Gastrocnemius medialis (tissue), 4 donors: ENCODE data around the gene IGFALS. TPM values are rescaled to one million over a fixed set of nuclear protein-coding genes. Genes with fewer than 3 reads are reported as not detected.
A peak's percentile ranks its signal among the peaks of the same experiment; 100 is the strongest.

Experiments
- ATAC-seq, 2 donors: fragments of 150-250 bp; one replicate each; pipeline ENCODE4 v1.9.1; 2016
- DNase-seq, 2 donors: peaks; one replicate each; pipeline ENCODE4 v3.0.0-alpha.2; 2019
- H3K27ac ChIP-seq, 4 donors: fragments of 200-600 bp; sonication (generic); 1 replicate in 1 of 4; 2 replicates in 3 of 4; pipeline ENCODE4 v1.5.1; 2016 to 2018; ENCODE audit warnings: mild to moderate bottlenecking in 2 of 4, moderate library complexity in 1 of 4
- H3K27me3 ChIP-seq, 3 donors: fragments of 200-600 bp; sonication (generic) in 2 of 3; 1 replicate in 1 of 3; 2 replicates in 2 of 3; pipeline versions ENCODE4 v1.5.1 to v1.6.0; 2016 to 2019; ENCODE audit warnings: mild to moderate bottlenecking in 1 of 3, moderate library complexity in 1 of 3
- H3K36me3 ChIP-seq, 2 donors: fragments of 200-600 bp; sonication (generic) in 1 of 2; one replicate each; pipeline ENCODE4 v1.5.1; 2017 to 2018
- H3K4me1 ChIP-seq, 2 donors: fragments of 200-600 bp; sonication (generic) in 1 of 2; one replicate each; pipeline ENCODE4 v1.5.1; 2016 to 2017; ENCODE audit warnings: mild to moderate bottlenecking in 2 of 2
- H3K4me3 ChIP-seq, 4 donors: fragments of 200-600 bp; sonication (generic) in 3 of 4; 1 replicate in 1 of 4; 2 replicates in 3 of 4; pipeline ENCODE4 v1.5.1; 2016 to 2019; ENCODE audit warnings: mild to moderate bottlenecking in 2 of 4
- H3K9me3 ChIP-seq, 3 donors: fragments of 200-600 bp; sonication (generic) in 2 of 3; 1 replicate in 1 of 3; 2 replicates in 2 of 3; pipeline ENCODE4 v1.5.1; 2016 to 2019
- POLR2A ChIP-seq, 2 donors: fragments of 450-650 bp; IDR thresholded peaks; one replicate each; pipeline ENCODE4 v1.6.1; 2017; ENCODE audit warnings: antibody characterized with exemption in 2 of 2, mild to moderate bottlenecking in 2 of 2, moderate library complexity in 2 of 2
- in situ Hi-C, 4 donors: fragments of 200-750 bp; cut with MboI; loops; one replicate each; pipeline versions ENCODE4 v1.15.0 to v1.8.0; 2017; ENCODE audit warnings: low sequenced_read_pairs in 4 of 4
- intact Hi-C: fragments of 100-400 bp; cut with DNase I; formaldehyde crosslinking; loops from one replicate; pipeline ENCODE4 v1.15.1; 2023; ENCODE audit warnings: low total_unique reads
- total RNA-seq, 4 donors: library from RNA; depleted of rRNA; stranded (reverse); fragments of >200 nt; gene quantifications; one replicate each; pipeline versions ENCODE4 v1.1.0 to v1.2.3, GENCODE V29; 2016
- TF ChIP-seq, protein P1 (sequence below), 5 experiments: fragments of 450-650 bp in 3 of 5; fragments of 200-600 bp in 2 of 5; sonication (generic) in 2 of 5; IDR thresholded peaks in 4 of 5; conservative IDR thresholded peaks in 1 of 5; 1 replicate in 4 of 5; 2 replicates in 1 of 5; pipeline ENCODE4 v1.5.1; 2016 to 2019; ENCODE audit warnings: antibody characterized with exemption in 5 of 5, mild to moderate bottlenecking in 3 of 5, moderate library complexity in 3 of 5

Gene IGFALS
- total RNA-seq, 4 donors from 2014 or later, result 0.20 to 0.22 TPM; not detected in 2

DNA sequence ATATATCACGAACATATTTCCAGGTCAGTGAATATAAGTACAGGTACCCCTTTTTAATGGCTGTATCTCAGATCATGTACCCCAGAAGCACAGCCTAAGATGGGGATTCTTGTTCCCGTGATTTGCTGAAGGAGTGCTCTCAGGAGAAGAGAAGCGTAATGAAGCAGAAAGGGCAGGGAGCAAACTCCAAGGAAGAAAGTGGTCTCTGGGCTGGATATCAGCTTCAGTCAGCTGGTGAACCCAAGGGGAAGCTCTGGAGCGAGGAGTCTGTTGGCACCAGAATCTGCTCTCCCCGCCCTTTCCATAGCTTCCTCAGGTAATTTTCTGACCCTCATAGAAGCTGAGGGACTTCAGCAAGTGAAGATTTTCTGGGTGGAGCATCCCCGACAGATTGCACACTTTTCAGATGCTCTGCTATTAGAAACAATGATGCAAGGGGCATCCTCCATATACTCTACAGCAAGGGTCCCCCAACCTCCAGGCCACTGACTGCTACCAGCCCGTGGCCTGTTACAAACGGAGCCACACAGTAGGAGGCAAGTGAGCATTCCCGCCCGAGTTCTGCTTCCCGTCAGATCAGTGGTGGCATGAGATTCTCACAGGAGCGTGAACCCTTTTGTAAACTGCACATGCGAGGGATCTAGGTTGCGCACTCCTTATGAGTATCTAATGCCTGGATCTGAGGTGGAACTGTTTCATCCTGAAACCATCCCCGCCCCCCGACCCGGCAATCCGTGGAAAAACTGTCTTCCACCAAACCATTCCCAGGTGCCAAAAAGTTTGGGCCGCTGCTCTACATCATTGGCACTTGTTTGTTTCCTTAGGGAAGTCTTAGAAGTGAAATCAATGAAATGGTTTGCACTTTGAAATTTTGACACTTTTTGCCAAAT, 37.9 kb upstream of the IGFALS start:
- no peak overlapping the region for H3K4me3 ChIP-seq
- DNase-seq (no peak), ATAC-seq (no peak)
- H3K27ac ChIP-seq, result no peak overlapping the region
- TF ChIP-seq, protein P1, sequence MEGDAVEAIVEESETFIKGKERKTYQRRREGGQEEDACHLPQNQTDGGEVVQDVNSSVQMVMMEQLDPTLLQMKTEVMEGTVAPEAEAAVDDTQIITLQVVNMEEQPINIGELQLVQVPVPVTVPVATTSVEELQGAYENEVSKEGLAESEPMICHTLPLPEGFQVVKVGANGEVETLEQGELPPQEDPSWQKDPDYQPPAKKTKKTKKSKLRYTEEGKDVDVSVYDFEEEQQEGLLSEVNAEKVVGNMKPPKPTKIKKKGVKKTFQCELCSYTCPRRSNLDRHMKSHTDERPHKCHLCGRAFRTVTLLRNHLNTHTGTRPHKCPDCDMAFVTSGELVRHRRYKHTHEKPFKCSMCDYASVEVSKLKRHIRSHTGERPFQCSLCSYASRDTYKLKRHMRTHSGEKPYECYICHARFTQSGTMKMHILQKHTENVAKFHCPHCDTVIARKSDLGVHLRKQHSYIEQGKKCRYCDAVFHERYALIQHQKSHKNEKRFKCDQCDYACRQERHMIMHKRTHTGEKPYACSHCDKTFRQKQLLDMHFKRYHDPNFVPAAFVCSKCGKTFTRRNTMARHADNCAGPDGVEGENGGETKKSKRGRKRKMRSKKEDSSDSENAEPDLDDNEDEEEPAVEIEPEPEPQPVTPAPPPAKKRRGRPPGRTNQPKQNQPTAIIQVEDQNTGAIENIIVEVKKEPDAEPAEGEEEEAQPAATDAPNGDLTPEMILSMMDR (IDR thresholded peaks at IDR 0.05 in 4 of 5, conservative IDR thresholded peaks at IDR 0.05 in 1 of 5), result no peak
- no peak for TF ChIP-seq POLR2A (IDR thresholded peaks at IDR 0.05)
- H3K9me3 ChIP-seq, result no peaks in the 10 kb centered on the region
- intact Hi-C loops (no loop called here), in situ Hi-C loops (no loop called here)
- peaks cover 31% of the 10 kb centered on the region in 2 donors for H3K4me1 ChIP-seq
- no peaks in the 10 kb centered on the region for H3K27me3 ChIP-seq
- no peaks in the 10 kb centered on the region for H3K36me3 ChIP-seq

DNA sequence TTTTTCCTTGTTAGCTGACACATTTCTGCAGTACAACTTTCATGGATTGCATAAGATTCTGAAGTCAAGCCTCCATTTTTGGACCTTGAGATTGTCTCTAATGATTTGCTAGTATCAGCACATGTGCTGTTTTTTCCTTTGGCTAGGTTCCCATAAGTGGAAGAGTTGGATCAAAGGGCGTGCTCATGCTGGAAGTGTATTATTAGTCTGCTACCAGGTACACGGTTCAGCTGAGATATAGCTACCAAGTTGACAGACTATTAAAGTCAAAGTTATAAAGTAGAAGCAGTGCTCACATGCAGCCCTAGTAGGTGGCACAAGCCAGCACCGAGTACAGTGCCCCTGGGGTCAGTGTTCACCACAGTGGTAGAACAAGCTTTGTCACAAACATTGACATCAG, 36.7 kb upstream of the IGFALS start:
- no peak overlapping the region for H3K4me3 ChIP-seq
- no peak for TF ChIP-seq POLR2A (IDR thresholded peaks at IDR 0.05)
- TF ChIP-seq, protein P1 (IDR thresholded peaks at IDR 0.05 in 4 of 5, conservative IDR thresholded peaks at IDR 0.05 in 1 of 5), result no peak
- H3K36me3 ChIP-seq, result no peaks in the 10 kb centered on the region
- in situ Hi-C loops, result no loop called here
- no peaks in the 10 kb centered on the region for H3K27me3 ChIP-seq
- H3K27ac ChIP-seq, result no peak overlapping the region
- H3K4me1 ChIP-seq, result peaks cover 37 to 38% of the 10 kb centered on the region in 2 donors
- no peak for ATAC-seq
- H3K9me3 ChIP-seq, result no peaks in the 10 kb centered on the region
- intact Hi-C loops, result no loop called here
- no peak for DNase-seq

DNA sequence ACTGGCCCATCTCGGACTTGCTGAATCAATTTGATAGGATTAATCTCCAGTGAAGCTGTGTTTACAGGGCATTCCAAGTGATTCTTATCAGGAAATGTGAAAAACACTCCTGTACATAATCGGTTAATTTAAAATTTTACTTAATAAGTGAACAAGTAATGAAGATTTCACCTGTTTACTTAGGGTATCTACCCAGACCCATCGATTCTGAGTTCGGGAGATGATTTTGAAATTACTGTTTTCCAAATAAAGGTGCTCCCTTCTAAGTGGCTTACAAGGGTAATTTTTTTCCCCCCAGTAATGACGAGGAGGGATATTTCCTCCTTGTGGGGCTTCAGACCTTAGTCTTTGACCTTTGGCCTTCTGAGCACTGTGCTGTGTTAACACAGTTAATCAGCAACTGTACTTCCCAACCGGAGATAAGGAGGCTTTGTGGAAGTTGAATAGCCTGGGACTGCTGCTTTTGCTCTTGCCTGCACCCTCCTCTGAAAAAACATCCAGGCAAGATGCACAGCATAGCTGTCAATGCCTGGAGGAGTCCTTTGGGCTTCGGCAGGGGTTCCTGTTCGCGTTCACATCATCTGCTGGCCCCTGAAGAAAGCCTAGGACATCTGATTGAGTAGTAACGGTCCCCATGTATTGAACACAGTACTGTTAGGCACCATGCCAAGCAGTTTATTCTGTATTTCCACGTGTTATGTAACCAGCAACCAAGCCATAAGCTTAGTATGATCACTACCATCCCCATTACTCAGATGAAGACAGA, 35.3 kb upstream of the IGFALS start:
- ATAC-seq (no peak), DNase-seq (no peak)
- Histone ChIP-seq H3K27ac (no peak overlapping the region), H3K9me3 (no peaks in the 10 kb centered on the region), H3K27me3 (no peaks in the 10 kb centered on the region), H3K36me3 (no peaks in the 10 kb centered on the region), H3K4me1 (peaks cover 51 to 52% of the 10 kb centered on the region in 2 donors), H3K4me3 (peak overlapping the region in 1 of 4 donors; percentile 99)
- in situ Hi-C loops (no loop called here), intact Hi-C loops (loop anchor here (5.0 kb wide), 2 partner anchors 407 to 438 kb away; partner anchors contain the start of genes RNPS1 and UQCC4)
- TF ChIP-seq POLR2A (IDR thresholded peaks at IDR 0.05), result no peak
- TF ChIP-seq, protein P1 (IDR thresholded peaks at IDR 0.05 in 4 of 5, conservative IDR thresholded peaks at IDR 0.05 in 1 of 5), result no peak

DNA sequence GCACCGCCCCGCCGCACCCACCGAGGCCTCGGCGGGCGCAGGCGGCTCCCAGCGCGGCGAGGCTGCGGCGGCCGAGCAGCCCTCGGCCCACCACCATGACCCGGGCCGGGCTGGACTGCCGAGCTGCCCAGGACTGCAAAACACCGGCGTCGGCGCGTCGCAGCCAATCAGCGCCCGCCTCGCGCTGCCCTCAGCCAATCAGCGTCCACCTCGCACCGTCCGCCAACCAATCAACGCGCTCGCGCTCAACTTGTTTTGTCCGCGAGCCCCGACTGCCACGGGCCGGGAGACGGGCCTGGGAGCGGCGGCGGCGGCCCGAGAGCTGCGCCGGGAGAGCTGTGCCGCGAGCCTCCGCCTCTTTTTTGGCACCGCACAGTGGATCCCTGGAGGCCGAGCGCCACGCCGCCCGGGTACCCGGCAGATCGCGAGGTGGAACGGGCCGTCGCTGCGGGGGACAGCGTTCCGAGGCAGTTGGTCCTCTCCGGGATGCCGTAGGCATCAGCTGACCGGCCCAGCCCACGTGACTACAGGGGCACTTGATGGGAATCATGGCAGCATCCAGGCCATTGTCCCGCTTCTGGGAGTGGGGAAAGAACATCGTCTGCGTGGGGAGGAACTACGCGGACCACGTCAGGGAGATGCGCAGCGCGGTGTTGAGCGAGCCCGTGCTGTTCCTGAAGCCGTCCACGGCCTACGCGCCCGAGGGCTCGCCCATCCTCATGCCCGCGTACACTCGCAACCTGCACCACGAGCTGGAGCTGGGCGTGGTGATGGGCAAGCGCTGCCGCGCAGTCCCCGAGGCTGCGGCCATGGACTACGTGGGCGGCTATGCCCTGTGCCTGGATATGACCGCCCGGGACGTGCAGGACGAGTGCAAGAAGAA, 33.4 kb upstream of the IGFALS start, which contains the start of the genes FAHD1 and HAGH:
Gene FAHD1, plus strand, starts transcription at position 516 of the 883 bp plus-strand sequence. Its CDS starts 33 bp downstream, at position 549.
Gene HAGH, minus strand, starts transcription at position 135 of the 883 bp plus-strand sequence. Its CDS starts 38 bp downstream, at position 97.
- TF ChIP-seq, protein P1 (IDR thresholded peaks at IDR 0.05 in 4 of 5, conservative IDR thresholded peaks at IDR 0.05 in 1 of 5), result peak in 2 of 5 experiments; percentile 33 to 37
- TF ChIP-seq POLR2A (IDR thresholded peaks at IDR 0.05), result peak; percentile 68 to 70
- H3K9me3 ChIP-seq, result no peaks in the 10 kb centered on the region
- in situ Hi-C loops (no loop called here), intact Hi-C loops (loop anchor here (1.0 to 5.0 kb wide), 6 partner anchors 44 to 440 kb away; partner anchors contain the start of genes EME2, MAPK8IP3, MRPS34 and NUBP2)
- H3K27ac ChIP-seq, result peak within 1 kb of the TSS; percentile 83 to 99 (median 92)
- H3K4me3 ChIP-seq, result peak within 1 kb of the TSS; percentile 74 to 99 (median 89)
- H3K36me3 ChIP-seq, result peaks cover 0 to 8% of the 10 kb centered on the region in 2 donors
- ATAC-seq, result peak; percentile 92
- DNase-seq, result peak; percentile 92 to 93
- peaks cover 56 to 60% of the 10 kb centered on the region in 2 donors for H3K4me1 ChIP-seq
- no peaks in the 10 kb centered on the region for H3K27me3 ChIP-seq
